HG02642 (cell line): ENCODE results near the gene ZNF79.
"Not testable (repeated sequence)": the region's sequence is repeated elsewhere in the genome, so short reads cannot be mapped to it uniquely, and the experiment has no call there.

Experiments used
- ATAC-seq: cut with Tn5 transposase; IDR thresholded peaks from one replicate; pipeline ENCODE4 v1.9.1; 2021; ENCODE audit warnings: mild to moderate bottlenecking; ENCODE audit not compliant: unreplicated experiment, poor library complexity

The ZNF79 gene

DNA sequence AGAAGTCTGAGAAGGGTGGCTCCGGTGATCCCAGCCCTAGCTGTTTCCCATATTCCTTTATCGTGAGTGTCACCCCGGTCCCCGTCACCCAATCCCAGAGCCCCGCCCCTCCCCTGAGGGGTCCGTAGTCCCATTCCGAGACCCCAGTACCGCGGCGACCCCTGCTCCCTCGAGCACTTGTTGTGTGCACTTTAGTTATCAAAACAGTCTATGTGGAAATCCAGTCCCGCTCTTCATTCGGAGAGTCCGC, 27.4 kb downstream of the ZNF79 start:
- ATAC-seq: no peak

DNA sequence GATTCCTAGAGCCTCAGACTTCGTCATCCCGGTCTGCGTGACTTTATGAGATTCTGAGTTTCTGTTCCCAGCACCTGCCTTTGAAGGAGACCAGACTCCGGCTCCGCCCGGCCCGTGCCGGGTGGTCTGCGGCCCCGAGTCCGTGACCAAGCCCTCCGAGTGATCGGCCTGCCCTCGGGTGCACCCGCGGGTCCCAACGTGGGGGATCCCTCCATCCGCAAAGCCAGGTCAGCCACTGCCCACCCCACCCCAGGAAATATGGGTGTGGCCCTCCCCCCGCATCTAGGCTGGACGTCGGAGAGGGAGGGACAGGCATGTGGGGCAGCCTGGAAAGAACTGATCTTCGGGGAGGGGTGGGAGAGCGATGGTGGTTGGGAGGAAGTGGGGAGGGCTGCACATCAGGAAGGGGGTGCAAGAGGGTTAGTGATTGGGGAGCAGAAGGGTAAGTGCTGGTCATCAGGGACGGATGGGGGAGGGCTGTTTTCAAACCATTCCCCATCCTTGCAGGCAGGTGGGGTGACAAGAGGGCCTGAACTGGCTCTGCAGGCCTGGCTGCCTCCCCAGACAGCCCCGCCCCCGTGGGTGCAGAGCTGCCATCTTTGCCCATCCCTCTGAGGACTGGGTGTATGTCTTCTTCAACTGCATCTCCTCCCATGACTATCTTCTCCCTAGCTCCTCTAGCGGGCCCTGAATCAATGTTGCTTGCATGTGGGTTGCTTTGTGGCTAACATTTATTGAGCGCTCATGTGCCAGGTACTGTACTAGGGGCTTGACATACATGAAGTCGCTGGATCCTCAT, 27.9 kb downstream of the ZNF79 start:
- peak; percentile 12 for ATAC-seq

DNA sequence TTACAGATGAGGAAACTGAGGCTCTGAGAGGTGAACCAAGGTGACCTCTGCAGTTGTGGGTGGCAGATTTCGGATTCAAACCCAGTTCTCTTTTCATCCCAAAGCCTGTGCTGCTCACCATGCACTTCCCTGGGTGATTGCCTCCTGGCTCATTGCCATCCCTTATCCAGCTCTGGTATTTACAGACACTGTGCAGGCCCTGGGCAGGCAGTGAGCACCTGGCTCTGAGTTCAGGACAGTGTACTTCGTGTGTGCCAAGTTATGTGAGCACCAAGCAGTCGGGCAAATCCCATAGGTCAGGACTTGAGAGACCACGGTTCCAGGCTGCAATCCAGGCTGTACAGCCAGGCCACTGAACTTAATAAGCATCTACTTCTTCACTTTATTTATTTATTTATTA, 28.5 kb downstream of the ZNF79 start:
- no peak for ATAC-seq

DNA sequence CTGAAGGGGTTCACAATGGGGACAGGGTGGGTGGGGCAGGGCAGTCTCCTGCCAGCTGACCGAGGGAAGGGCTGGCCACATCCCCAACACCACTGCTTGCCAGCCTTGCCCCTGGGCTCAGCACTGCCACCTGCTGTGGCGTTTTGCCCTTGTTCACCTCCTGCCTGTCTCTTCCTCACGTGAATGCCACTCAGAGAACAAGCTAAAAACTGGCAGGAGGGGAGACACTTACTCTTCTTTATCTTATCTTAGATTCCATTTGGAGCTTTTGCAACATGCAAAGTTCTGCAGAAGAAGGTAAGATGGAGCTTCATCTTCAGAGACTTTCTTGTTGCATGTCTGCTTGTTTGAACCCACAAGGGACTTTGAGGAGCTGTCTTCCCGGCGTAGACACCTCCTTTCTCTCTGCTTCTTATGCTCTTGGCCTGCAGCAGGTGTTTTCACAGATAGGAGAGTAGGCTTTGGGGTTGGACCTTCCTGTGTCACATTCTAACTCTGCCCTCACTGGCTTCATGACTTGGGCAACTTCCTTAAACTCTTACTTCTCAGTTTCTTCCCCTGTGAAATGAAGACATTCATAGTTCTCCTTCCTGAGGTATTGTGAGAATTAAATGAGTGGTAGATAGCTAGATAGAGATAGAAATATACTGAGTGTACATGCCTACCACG, 31.3 kb downstream of the ZNF79 start:
- ATAC-seq: no peak

DNA sequence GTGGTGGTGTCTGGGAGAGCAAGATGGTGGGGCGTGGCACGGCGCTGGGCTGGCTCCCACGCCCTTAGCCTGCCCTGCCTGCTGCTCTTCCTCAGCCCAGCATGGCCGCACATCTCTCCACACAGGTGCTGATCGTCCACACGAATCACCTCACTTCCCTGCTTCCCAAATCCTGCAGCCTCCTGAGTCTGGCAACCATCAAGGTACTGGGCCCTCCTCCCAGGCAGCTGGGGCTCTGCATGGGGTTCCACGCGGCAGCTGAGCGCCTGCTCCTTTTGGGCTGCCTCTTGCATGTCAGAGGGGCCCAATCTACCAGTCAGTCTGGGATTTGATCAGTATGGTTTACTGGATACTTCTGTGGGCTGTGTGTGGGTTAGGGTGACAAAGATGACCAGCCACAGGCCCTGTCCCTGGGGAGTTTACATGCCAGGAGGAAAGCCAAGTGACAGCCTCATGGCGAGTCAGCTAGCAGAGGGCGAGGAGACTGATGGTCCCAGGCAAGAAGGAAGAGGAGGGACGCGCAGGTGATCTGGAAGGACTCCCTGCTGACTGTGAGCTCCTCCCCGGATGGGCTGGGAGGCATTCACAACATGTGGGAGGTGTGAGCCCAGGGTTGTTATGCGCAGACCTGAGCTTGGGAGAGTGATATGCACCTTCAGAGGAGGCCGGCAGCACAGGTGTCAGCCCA, 33.2 kb downstream of the ZNF79 start:
- ATAC-seq: no peak

DNA sequence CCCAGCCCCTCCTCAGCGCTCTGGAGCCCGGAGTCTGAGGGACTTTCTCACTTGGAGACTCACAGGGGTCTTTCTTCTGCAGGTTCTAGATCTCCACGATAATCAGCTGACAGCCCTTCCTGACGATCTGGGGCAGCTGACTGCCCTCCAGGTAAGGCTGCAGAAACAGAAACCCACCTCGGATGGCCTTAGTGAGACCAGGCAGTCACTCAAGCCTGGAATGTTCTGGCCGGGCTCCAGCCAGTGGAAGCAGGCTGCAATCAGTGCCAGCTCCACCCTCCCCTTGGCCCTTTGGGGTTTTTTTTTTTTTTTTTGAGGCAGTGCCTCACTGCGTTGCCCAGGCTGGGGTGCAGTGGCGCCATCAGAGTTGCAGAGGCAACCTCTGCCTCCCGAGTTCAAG, 34.7 kb downstream of the ZNF79 start:
- ATAC-seq: no peak

DNA sequence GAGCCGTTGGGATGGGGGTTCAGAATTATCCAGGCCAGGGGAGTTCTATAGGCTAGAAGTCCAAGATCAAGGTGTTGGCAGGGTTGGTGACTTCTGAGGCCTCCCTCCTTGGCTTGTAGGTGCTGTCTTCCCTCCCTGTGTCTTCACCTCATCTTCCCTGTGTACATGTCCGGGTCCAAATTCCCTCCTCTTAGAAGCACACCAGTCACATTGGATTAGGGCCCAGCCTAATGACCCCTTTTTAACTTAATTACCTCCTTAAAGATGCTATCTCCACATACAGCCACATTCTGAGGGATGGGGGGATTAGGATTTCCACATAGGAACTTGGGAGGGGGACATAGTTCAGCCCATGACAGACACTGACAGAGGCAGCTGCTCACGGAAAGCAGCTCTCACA, 39.2 kb downstream of the ZNF79 start:
- no peak for ATAC-seq

DNA sequence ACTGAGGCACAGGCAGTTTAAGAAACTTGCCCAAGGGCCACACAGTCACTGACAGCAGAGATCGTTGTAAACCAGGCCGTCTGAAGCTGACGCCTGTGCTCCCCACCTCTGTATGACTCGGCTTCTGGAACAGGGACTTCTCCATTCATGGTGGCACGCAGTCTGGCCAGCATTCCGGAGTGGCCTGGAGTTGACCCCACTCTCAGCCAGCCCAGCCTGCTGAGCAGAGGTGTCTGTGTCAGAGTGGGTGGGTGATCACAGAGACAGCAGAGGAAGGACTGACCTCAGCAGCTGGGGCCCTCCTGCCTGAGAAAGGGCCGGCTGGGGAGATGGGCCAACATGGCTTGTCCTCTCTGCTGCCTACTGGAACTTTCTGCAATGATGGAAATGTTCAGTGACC, 39.7 kb downstream of the ZNF79 start:
- ATAC-seq: no peak

DNA sequence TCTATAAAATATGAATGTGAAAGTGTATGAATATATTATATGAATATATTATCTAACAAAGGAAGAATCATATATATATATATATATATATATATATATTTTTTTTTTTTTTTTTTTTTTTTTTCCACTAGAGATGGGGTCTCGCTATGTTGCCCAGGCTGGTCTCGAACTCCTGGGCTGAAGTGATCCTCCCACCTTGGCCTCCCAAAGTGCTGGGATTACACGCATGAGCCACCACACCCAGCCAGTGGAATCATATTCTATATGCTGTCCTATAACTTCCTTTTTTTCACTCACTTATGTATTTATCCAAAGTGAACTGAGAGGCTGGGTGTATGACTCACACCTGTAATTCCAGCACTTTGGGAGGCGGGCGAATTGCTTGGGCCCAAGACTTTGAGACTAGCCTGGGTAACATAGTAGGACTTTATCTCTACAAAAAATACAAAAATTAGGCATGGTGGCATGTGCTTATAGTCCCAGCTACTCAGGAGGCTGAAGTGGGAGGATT, 42.3 kb downstream of the ZNF79 start:
- ATAC-seq: not testable (repeated sequence)

DNA sequence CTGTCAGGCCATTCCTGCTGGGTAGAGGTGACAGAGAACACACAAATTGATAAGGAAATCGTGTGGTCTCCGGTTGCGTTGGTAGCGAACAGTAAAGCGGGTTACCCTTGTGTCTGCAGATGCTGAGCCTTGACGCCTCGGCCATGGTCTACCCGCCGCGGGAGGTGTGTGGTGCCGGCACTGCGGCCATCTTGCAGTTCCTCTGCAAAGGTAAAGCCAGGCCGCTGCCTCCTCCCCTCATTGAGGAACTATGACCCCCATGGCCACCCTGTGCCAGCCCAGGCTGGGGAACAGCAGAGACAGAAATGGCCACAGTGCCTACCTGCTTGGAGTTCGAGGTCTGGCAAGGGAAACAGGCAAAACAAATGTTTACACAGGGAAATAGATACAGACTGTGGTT, 43.4 kb downstream of the ZNF79 start:
- no peak for ATAC-seq

DNA sequence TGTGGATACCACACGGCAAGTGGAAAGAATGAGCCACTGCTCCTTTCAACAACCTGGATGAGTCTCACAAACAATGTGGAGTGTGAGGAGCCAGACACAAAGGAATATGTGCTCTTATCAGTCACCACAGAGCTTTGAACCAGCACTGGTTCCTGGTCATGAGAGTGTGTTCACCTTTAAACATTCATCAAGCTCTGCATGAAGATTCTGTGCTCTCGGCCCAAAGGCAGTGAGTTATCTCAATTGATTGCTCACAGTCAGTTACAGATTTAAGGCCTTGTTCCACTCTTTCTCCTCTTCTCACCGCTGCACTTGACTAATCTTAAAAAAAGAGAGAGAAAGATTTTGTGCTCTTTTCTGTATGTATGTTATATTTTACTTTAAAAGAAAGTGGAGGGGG, 46.5 kb downstream of the ZNF79 start:
- ATAC-seq: no peak

DNA sequence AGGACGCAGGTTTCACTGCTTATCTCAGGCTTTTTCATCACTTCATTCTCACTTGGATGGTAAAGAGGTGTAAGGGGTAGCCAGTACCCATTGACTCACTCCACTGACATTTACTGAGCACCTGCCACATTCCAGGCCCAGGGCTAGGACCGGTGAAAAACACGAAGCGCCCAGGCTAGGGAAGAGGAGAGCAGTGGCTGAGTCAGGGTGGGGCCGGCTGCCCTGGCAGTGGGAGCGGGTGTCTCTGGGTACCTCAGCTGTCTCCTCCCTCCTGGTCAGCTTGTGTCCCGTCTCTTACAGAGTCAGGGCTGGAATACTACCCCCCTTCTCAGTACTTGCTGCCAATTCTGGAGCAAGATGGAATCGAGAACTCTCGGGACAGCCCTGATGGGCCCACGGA, 49.3 kb downstream of the ZNF79 start:
- ATAC-seq: no peak

DNA sequence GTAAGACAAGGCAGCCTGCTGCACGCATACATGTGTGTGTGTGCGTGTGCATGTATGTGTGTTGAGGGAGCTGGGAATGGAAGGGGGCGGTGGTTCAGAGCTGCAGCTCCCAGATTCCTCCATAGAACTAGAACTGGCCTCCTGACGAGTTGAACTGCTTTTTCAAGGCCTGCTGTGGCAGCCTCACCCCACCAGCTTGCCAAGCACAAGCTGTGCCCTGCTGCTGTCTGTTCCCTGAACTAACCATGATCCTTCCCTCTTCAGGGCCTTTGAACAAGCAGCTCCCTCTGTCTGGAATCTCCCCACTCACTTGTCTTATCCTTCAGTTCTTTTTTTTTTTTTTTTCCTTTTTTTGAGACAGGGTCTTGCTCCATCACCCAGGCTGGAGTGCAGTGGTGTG, 49.8 kb downstream of the ZNF79 start:
- ATAC-seq: no peak

DNA sequence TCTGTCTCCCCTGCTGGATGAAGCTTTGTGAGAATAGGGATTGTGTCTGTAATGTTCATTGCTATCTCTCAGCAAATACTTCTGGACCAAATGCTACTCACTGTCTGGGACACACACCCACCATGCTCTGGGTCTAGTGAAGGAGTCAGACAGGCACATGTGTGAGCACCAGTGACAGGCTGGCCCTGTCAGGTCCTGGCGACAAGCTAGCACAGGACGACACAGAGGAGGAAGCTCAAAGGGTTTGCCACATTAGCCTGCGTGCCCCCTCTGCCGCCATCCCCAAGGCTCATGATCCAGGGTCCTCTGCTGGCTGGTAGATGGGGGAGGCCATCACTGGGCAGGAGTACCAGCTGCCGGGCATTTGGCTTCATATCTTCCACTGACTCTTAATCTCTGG, 50.4 kb downstream of the ZNF79 start:
- ATAC-seq: no peak

DNA sequence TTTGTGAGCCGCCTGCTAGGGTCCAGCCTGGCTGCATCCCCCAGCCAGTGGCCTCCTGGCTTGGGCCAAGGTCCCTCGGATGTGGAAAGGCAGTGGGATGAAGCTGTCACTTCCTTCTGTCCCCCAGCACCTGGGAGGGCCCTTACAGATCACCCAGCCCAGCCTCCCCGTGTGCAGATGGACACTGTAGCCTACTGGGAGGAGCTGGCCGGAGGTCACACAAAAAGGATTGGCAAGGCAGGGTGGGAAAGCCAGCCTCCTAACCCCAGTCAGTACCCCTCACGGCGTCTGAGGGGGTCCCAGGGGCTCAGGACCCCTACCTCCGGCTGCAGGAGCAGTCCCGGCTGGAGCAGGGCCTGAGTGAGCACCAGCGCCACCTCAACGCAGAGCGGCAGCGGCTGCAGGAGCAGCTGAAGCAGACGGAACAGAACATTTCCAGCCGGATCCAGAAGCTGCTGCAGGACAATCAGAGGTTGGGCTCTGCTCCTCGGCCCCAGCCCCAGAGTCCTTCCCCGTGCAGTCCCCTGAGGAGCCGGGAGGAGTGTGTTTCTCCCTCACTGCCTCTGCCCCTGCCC, 55.4 kb downstream of the ZNF79 start:
- ATAC-seq: no peak

DNA sequence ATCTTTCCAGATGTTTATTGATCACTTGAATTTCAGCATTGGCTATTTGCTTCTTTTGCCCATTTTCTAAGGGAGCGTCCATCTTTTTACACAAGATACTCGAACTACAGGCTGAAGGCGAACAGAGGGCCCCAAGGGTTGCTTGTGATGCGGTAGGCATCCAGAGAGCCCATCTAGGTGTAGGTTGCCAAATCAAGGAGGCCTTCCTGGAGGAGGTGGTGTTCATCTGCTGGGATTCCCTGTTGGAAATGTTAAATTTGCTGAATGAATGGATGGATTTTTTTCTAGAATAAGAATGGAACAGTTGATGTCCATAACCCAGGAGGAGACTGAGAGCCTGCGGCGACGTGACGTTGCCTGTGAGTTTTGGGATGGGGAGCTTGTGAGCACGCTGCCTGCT, 58.5 kb downstream of the ZNF79 start:
- ATAC-seq: no peak

DNA sequence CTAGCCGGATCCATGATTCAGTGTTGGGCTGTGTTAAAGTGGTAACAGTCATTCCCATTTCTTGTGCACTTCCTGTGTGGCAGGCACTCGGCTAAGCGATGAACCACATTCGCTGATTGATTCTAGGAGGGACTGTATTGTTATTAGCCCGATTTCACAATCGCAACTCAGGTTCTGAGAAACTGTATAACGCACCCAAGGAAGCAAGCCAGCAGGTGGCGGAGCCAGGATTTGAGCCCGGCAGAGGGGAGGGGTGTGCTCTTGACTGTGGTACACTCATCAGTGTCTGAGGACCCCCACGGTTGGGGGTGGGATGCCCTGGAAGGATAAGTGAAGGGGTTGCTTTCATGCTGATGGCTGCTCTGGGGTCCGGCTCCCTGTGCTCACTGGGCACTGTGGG, 61.8 kb downstream of the ZNF79 start:
- ATAC-seq: no peak

DNA sequence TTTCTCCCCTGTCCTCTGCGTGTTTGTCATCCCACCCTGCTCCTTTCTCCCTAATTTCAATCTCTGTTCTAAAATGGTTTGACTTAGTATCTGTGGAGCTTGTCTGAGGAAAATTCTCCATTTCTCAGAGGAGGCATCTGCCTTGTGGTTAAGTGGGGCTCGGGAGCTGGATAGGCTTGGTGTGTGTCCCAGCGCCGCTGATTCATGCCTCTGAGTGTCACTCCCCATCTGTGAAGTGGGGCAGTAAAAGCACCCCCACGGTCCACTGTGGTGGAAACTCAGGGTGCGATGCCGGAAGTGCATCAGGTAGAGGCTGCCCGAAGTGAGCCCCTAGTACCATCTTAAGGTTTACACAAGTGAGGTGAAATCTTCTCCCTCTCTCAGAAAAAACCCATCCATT, 64.8 kb downstream of the ZNF79 start:
- no peak for ATAC-seq

DNA sequence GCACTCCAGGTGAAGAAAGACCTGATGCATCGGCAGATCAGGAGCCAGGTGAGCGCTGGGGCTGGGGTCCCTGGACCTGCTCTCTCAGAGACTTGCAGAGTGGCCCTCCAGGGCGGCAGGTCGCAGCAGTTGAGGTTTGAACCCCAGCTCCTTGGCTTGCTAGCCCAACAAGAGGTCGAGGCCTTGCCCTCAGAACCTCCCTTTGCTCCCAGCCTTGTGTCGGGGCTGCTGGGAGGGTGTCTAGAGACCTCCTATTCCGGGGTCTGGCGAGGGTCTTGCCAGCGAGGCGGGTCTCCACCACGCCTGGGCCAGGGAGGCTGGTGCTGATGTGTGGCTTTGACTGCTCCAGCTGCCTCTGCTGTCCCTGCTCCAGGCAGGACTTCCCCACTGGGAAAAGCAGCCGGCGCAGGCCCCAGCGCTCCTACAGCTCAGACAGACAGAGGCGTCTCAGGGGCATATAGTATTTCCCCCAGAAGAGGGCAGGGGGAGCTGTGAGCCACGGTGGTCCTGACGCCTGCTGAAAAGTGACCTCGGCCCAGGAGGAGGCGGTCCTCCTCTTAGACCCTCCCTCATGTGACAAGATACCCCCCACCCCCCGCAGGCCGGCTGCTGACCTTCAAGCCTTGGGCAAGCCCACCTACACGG, 65.4 kb downstream of the ZNF79 start:
- ATAC-seq: no peak

DNA sequence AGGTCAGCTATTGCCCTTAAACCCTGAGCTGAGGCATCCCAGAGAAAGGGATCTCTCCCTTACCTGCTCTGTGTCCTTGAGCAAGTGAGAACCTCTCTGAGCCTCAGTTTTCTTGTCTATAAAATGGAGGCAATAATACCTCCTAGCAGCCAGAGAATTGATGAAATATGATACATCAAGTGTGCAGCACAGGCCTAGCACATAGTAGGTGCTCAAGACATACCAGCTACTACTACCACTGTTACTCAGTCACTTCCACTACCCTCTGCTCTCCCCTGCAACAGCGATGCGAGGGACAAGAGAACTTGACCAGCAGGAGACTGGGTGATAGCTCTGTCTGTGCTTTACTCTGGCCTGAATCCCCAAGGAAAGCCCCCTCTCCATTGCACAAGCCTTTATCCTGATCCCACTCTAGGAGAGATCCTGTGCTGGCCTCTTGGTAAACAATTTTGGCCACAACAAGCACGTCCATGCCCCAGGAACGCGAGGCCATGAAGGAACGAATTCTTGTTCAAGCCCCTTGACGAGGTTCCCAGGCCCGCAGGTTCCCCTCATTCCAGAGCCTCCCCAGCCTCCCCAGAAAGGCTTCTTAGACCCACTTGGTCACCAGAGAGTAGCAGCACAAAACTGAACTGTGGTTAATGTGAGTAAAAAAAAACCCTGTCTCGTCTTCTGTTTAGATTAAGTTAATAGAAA, 66.5 kb downstream of the ZNF79 start:
- no peak for ATAC-seq
